HG02852 (cell line): ENCODE data around the gene MEGF6.

Experiments used
- ATAC-seq: cut with Tn5 transposase; IDR thresholded peaks from one replicate; pipeline ENCODE4 v1.9.1; 2021; ENCODE audit warnings: mild to moderate bottlenecking, moderate library complexity; ENCODE audit not compliant: unreplicated experiment

MEGF6 gene

DNA sequence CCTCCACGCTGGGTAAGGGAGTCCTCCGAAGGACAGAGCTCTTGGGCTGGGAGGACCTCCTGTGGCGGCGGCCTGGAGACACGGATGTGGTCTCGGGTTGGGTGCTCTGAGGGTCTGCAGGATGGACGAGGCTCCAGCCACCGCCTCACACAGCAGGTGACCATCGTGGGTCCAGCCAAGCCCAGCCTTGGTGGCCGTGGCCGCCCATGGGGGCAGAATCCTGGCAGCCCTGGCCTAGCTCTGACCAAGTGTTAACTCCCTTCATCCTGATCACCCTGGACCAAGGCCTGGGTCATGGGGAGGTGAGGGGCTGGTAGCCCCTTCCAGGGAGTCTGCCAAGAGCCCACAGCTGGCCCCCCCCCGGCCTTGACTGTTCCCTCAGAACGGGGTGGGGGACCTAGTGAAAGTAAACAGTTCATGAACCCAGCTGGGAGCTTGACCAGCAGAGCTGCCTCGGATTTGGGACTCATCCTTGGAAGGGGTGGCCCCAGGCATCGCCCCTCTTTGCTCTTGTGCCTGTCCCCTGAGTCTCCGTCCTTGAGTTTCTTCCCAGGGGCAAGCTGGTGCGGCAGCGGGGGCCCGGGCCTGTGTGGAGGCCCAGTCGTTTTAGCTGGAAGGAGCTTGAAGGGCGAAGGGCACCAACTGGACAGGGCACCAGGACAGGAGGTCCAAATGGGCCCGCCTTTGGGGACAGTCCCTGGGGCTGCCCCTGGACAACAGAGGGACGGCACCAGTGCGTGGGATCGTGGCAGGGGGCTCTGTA, 139.0 kb downstream of the MEGF6 start:
- ATAC-seq: no peak

DNA sequence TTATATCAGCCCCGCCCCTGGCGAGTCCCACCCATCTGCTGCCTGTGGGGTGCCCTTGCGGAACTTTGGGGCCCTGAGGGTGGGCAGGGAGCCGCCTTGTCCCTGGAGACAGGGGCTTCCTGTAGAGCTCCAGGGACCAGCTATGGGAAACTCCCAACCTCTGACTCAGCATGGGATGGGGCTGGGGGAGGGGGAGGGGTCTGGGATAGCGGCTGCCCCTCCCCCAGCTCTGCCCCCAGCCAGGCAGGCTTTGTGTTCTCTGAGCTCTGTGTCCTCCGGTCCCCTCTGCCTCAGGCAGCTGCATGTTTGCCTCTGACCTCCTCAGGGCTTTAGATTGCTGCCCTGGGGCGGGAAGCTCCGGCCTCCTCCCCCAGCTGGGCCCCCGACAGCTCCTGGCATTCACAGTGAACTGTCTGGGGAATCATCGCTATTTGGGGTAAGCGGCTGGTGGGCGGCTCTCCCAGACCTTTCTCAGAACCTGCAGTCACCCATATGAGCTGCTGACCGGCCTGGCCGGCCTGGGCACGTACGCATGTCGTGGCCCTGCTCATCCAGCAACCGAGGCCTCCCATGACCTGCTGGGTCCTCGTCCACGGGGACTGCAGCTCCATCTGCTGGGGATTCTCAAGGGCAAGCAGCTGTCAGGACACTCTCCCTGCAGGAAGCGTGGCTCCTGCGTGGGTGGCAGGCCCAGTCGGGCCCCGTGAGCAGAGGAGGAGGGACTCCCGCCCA, 139.8 kb downstream of the MEGF6 start:
- ATAC-seq: no peak

DNA sequence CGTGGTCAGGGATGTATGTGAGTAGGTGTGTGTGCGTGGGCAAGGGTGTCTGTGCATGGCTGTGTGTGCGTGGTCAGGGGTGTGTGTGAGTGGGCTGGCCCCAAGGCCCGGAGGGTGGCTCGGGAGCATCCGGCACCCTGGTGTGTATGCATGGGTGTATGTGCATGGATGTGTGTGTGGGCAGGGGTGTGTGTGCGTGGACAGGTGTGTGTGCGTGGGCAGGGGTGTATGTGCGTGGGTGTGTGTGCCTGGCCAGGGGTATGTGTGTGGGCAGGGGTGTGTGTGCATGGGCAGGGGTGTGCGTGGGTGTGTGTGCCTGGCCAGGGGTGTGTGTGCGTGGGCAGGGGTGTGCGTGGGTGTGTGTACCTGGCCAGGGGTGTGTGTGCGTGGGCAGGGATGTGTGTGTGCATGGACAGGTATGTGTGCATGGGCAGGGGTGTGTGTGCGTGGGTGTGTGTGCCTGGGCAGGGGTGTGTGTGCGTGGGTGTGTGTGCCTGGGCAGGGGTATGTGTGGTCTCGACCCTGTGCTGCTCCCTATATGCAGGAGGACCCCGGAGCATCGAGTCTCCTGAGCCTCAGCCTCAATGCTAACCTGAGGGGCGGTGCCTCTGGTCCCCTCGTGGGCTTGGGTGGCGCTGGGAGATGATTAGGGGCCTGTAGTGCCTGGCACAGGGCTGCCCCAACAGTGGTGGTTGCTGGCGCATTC, 140.5 kb downstream of the MEGF6 start:
- ATAC-seq: no peak

DNA sequence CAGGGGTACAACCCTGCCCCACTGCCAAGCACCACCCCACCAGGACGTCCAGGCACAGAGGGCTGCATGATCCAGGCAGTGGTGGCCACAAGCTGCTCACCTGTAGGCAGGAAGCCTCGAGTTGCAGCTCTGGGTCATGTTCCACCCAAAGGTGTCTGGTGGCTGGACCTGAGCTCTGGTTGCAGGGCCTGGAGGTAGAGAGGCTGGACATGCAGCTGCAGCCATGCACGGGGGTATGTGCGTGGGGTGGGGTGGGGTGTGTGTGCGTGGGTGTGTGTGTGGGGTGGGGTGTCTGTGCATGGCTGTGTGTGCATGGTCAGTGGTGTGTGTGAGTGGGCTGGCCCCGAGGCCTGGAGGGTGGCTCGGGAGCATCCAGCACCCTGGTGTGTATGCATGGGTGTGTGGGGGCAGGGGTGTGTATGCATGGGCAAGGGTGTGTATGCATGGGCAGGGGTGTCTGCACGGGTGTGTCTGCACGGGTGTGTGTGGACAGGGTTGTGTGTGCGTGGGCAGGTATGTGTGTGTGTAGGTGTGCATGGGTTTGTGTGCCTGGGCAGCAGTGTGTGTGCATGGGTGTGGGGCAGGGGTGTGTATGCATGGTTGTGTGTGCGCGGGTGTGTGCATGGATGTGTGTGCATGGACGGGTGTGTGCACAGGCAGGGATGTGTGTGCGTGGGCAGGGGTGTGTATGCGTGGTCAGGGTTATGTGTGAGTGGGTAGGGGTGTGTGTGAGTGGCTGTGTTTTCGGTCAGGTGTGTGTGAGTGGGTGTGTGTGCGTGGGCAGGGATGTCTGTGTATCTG, 141.3 kb downstream of the MEGF6 start:
- ATAC-seq: no peak

DNA sequence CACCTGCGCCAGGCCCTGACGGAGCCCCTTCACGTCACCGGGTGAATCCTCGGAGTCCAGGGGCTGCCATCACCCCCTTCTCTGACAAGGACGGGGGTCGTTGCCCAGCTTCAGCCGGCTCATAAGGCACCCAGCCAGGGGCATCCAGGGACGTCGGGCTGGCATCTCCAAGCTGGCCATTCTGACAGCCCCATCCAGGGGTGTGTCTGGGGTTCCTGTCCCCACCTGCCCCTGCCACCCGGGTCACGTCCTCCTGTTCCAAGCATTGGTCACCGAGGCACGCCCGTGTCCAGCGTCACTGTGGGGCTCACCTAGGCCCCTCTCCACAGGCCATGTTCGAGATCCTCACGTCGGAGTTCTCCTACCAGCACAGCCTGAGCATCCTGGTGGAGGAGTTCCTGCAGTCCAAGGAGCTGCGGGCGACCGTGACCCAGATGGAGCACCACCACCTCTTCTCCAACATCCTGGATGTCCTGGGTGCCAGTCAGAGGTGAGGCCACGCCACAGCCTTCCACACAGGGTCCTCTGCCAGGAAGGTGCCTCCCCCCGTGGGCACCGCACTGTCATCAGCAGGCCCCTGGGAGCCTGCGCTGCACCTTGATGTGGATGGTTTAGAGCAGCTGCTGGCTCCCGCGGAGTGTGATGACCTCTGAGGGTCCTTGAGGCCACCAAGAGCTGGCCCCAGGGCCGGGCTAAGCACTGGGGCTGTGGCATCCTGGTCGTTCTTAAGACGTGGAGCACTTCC, 142.0 kb downstream of the MEGF6 start:
- no peak for ATAC-seq

DNA sequence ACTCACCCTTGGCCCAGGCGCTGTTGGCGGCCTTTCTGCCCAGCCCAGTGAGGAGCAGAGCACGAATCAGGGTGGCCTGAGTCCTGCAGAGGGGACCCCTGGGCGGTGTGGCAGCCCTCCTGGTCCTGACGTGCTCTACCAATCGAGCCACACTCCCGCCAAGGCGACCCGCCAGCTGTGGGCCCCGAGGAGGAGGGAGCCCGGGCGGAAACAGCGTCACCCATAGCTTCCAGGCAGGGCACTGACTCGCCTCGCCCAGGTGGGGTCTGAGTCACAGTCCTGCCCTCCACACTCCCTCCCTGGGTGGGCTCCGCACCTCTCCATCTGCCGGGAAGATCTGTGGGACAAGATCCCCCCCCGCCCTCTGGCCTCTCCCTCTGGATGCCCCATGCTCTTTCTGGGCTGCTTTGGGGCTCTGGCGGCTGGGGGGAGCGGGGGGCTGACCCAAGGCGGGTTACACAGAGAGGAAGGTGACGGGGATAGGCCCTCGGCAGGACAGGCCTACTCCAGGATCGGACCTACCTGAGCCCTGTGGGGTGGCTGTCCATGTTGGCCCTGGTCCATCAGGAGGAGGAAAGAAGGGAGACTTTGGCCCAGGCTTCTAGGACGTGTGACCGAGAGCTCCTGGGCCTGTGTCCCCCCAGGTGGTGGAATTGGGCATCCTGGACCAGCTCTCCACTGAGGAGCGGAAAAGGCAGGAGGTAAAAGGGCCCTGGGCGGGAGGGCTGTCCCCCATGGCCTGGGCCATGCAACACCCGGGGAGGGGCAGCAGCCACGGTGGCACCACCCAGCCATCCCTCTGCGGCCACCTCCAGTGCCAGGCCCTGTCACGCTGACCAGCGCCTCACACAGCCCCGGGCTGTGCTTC, 142.8 kb downstream of the MEGF6 start:
- no peak for ATAC-seq

DNA sequence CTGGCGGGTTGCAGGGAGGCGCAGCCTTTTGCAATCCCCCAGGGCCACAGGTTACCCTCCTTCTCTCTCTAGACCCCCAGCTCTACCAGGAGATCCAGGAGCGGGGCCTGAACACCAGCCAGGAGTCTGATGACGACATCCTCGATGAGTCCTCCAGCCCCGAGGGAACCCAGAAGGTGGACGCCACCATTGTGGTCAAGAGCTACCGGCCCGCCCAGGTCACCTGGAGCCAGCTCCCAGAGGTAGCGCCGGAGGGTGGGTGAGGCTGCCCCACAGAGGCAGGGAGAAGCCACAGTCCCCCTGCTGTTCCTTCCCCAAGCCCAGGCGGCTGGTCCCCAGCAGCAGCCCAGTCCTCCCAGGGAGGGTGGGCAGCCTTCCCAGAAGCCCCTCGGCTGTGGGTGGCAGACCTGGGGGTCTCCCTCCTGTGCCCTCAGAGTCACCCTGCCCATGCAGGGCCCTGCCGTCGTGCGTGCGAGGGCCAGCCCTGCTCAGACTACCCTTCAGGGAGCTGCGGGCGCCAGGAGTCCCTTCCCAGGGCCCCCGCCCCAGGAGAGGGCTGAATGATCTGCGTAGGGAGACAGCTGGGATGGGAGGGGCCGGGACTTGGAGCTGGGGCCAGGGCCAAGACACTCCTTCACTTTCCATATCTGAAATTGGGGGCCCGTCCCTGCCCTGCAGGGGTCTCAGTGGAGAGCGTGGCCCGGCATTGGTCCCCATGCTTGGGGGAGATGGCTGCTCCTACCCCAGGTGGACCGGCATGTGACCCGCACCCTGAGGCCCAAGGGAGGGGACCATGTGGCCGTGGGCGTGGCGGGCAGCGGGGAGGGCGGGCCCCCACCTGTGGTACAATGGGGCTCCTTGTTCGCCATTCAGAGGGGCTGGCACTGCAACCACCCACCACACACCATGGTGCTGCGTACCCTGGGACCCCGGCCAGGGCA, 143.9 kb downstream of the MEGF6 start:
- no peak for ATAC-seq

DNA sequence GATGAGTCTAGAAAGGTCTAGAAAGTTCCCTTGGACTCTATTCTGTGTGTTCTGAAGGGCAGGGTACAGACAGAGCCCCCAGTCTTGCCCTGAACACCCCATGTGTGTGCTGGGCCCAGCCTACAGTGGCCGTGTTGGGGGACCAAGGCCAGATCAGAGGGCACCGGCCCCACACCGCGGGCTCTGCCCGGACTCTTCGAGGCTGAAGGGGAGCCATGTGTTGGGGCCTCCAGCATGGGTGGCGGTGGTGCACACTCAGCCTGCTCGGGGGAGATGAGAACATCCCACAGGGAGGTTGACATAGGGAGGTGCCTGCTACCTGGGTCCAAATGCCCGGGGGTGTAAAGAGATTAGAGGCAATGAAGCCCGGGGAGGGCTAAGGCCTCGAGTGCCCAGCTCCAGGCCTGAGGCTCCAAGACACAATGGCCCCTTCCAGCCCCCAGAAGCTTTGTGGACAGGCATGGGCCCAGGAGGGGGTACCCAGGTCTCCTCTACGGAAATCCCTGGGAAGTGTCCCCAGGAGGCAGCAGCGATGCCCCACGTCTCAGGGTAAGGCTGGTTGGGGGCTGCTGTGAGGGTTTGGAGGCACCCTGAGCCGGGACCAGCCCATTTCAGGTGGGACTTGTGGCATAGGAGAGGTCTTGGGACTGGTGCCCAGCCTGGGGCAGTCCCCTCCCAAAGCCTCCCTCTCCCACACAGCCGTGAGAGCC, 144.8 kb downstream of the MEGF6 start:
- no peak for ATAC-seq

DNA sequence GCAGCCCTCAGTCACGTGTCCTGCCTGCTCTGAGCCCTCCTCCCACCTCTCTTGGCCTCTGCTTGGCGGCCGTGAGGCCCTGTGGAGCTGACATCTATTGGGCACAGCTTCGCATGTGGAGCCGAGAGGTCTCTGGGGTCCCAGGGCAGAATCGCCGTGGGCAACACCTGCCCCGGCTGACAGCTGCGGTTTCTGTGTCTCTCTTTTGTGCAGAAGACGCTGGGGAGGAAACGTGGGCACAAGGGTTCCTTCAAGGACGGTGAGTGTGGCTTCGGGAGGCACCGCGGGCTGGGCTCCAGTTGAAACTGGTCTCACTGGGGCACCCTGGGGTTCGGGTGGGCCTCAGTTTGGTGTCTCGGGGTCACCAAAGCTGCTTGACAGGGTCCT, 145.4 kb downstream of the MEGF6 start:
- no peak for ATAC-seq

DNA sequence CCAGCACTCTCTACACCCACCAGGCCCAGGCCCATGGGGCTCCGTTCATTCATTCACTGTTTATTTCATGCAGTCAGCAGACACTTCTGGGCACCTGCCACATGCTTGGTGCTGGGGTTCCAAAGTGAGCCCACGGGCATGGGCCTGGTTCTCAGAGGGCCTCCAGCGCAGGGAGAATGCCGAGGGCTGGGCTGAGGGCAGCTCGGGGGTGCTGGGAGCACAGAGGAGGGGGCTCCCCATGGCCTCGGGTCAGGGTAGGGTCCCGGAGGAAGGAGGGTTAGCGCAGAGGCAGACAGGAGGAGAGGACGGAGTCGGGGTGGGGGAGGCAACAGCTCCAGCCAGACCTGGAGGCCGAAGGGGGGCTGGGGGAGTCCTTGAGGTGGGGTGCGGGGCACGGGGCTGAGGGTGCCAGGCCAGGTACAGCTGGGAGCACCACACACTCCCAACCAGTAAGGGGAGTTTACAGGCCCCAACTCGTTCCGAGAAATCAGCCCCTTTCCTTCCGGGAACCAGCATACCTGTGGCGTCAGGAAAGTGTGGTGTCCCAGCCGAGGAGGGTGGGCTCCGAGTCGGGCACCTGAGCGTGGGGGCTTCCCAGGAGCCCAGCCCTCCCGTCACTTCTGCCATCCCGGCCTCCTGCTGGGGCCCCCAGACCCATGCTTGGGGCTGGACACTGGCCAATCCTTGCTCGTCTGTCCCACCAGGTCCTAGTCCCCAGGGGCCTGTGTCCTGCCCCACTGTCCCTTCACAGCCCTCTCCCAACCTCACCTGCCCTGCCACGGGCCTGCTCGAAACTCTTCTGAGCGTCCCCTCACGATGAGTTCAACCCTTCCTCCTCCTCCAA, 146.0 kb downstream of the MEGF6 start:
- no peak for ATAC-seq

DNA sequence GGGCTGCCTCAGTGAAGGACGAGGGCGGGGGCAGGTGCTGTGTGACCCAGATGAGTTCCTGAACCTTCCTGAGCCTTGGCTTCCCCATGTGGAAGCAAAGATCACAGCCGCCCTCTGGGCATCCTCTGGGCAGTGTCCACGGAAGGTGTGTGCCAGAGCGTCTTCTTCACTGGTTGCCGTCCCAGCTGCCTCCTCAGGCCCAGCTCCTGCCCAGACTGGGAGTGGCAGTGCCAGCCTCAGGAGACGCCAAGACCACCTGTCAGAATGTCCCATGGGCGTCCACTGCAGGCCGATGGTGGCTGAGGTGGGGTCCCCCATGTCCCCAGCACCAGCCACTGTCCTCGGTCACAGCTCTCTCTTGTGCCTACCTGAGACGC, 146.7 kb downstream of the MEGF6 start:
- no peak for ATAC-seq

DNA sequence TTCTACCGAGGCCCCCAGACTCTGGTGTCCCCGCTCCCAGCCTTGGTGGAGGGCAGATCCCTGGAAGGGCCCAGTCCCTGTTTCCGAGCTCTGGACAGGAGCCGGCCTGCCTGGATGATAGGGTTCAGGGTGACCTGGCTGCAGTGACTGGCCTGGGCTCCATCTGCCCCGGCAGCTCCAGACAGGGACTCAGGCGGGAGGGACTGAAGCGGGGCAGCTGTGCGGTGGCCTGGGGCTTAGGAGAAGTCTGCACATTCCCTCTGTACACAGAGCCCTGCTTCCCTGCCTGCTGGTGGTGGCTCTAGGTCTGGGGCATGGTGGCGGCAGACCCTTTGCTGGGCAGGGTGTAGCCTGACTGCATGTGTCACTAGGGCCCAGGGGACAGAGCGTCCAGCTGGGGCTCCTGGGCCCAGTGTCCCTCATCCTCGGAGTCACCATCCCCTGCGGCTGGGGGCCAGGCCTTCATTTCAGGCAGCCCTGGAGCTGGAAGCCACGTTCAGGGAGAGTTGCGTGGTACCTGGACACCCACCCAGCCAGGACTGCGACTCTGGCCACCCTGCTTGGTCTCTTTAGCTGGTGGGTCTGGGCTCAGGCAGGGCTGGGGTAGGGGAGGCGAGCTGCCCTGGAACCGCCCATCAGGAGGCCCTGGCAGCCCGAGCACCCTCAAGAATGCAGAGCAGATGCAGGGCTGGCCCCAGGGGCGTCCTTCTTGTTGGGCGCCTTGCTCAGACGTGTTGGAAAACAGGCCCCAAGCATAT, 147.2 kb downstream of the MEGF6 start:
- ATAC-seq: no peak

DNA sequence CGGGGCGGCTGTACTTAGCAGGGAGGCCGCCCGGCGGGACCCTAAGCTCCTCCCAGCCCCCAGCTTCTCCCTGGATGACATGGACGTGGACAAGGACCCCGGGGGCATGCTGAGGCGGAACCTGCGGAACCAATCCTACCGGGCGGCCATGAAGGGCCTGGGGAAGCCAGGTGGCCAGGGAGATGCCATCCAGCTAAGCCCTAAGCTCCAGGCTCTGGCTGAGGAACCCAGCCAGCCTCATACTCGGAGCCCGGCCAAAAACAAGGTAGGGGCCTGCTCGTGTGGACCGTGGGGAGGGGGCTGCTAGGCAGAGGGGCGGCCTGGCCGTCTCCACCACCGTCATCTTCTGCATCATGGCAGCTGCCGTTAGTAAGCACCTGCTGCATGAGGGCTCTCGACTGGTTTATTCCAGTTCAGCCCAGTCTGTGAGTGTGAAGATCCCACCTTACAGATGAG, 147.9 kb downstream of the MEGF6 start:
- ATAC-seq: no peak

DNA sequence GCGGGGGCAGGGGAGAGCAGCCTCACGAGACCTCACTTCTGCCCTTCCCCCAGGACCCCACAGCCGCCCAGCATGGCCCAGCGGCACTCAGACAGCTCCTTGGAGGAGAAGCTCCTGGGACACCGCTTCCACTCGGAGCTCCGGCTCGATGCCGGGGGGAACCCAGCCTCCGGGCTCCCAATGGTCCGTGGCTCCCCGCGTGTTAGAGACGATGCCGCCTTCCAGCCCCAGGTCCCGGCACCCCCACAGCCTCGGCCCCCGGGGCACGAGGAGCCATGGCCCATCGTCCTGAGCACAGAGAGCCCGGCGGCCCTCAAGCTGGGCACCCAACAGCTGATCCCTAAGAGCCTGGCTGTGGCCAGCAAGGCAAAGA, 148.3 kb downstream of the MEGF6 start:
- no peak for ATAC-seq

DNA sequence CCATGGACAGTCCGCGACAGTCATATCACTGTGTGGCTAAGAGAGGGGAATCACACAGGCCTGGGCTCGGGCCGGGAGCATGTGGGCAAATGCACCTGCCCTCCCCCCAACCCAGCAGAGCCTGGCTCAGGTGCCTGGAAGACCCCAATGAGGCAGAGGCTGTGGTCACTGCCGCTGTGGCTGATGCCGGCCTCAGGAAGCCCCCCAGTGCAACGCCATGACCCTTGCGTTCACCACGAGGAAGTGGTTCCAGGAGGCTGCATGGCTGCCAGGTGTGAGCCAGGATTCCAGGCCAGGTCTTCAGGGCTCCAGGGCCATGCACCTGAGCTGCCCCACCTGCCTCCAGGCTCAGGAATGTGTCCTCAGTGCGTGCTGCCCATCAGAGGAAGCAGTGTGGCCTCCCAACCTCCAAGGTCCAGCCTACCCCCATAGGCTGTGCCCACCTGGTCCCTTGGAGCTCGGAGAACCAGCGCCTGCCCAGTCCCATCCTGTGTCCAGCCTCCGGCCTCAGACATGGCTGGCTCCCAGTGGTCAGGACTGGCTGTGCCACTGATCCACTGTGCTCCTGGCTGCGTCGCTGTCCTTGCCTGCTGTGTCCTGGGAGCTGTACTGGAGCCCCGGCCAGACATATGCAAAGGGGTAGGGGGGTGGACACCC, 148.8 kb downstream of the MEGF6 start:
- no peak for ATAC-seq

DNA sequence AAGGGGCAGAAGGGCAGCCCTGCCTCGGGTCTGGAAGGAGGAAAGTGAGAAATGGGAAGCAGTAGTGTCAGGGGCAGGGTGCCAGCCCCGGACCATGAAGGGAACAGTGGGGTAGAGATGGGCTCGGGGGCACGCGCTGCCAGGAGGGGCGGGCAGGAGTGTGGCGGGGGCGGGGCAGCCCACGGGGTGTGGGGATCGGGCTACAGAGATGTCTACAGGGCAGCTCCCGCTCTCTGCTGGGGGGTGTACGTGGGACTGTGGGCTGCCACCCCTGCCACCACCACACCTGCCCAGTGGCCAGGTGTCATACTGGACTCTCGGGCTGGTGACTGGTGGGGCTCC, 149.4 kb downstream of the MEGF6 start:
- no peak for ATAC-seq
